ENCODE results near the gene DCTN3.

- TF ChIP-seq CTCF (conservative IDR thresholded peaks at IDR 0.05), result no peak
- TF ChIP-seq EZH2 (IDR thresholded peaks at IDR 0.05; ENCODE audit: low read depth), result no peak
Observed at GRCh38 chr9:34658461-34658860, 38.2 kb upstream of the DCTN3 start.
